Gastroesophageal sphincter (tissue), 4 donors: Measurements from ENCODE around the gene CD274. TPM values are rescaled to one million over a fixed set of nuclear protein-coding genes. Genes with fewer than 3 reads are reported as not detected.
A peak's percentile ranks its signal among the peaks of the same experiment; 100 is the strongest.

Experiments
- ATAC-seq: fragments of 150-250 bp; one replicate; pipeline ENCODE4 v1.9.1; 2016; ENCODE audit warnings: mild to moderate bottlenecking, moderate library complexity
- H3K27ac ChIP-seq, 4 donors: fragments of 200-600 bp; sonication (generic) in 3 of 4; 1 replicate in 3 of 4; 2 replicates in 1 of 4; pipeline ENCODE4 v1.5.1; 2016 to 2019
- H3K27me3 ChIP-seq: fragments of 200-600 bp; sonication (generic); one replicate; pipeline ENCODE4 v1.5.1; 2019
- H3K36me3 ChIP-seq, 2 donors: fragments of 200-600 bp; sonication (generic); one replicate each; pipeline ENCODE4 v1.5.1; 2019; ENCODE audit warnings: control low read depth in 1 of 2
- H3K4me1 ChIP-seq, 3 donors: fragments of 200-600 bp; sonication (generic); 1 replicate in 2 of 3; 2 replicates in 1 of 3; pipeline ENCODE4 v1.5.1; 2016 to 2019; ENCODE audit warnings: control low read depth in 2 of 3
- H3K4me3 ChIP-seq, 2 donors: fragments of 200-600 bp; sonication (generic); one replicate each; pipeline ENCODE4 v1.5.1; 2019; ENCODE audit warnings: mild to moderate bottlenecking in 1 of 2, moderate library complexity in 1 of 2
- H3K9me3 ChIP-seq, 3 donors: fragments of 200-600 bp; sonication (generic); one replicate each; pipeline ENCODE4 v1.5.1; 2017 to 2019; ENCODE audit warnings: control low read depth in 2 of 3
- EP300 ChIP-seq: sonication (generic); formaldehyde crosslinking; IDR thresholded peaks from one replicate; pipeline ENCODE4 v1.6.1; 2017; ENCODE audit warnings: antibody characterized with exemption, mild to moderate bottlenecking
- POLR2A ChIP-seq, 2 donors: fragments of 450-650 bp; IDR thresholded peaks; one replicate each; pipeline ENCODE4 v1.6.1; 2017; ENCODE audit warnings: antibody characterized with exemption in 2 of 2, mild to moderate bottlenecking in 2 of 2, moderate library complexity in 1 of 2
- POLR2AphosphoS5 ChIP-seq: sonication (generic); formaldehyde crosslinking; IDR thresholded peaks from one replicate; pipeline ENCODE4 v1.6.1; 2017; ENCODE audit warnings: antibody characterized with exemption
- WGBS, 2 donors: methylation state at CpG; one replicate each; pipeline ENCODE4 v1.1.5; 2018; ENCODE audit warnings: low coverage in 1 of 2; 5-methylcytosine and 5-hydroxymethylcytosine counted together
- total RNA-seq, 4 donors: library from RNA; depleted of rRNA; stranded (reverse); fragments of >200 nt; gene quantifications; one replicate each; pipeline ENCODE4 v1.1.0, GENCODE V29; 2016
- TF ChIP-seq, protein P1 (sequence below), 4 experiments: fragments of 200-600 bp in 2 of 4; fragments of 450-650 bp in 2 of 4; sonication (generic) in 1 of 4; IDR thresholded peaks; one replicate each; pipeline ENCODE4 v1.5.1; 2017 to 2019; ENCODE audit warnings: antibody characterized with exemption in 4 of 4, mild to moderate bottlenecking in 2 of 4, moderate library complexity in 2 of 4

CD274 gene
- 1 to 10 TPM in 3 of 4 donors, under 1 TPM in 1; 0.73 to 3.6 (median 2.7) TPM for total RNA-seq

DNA sequence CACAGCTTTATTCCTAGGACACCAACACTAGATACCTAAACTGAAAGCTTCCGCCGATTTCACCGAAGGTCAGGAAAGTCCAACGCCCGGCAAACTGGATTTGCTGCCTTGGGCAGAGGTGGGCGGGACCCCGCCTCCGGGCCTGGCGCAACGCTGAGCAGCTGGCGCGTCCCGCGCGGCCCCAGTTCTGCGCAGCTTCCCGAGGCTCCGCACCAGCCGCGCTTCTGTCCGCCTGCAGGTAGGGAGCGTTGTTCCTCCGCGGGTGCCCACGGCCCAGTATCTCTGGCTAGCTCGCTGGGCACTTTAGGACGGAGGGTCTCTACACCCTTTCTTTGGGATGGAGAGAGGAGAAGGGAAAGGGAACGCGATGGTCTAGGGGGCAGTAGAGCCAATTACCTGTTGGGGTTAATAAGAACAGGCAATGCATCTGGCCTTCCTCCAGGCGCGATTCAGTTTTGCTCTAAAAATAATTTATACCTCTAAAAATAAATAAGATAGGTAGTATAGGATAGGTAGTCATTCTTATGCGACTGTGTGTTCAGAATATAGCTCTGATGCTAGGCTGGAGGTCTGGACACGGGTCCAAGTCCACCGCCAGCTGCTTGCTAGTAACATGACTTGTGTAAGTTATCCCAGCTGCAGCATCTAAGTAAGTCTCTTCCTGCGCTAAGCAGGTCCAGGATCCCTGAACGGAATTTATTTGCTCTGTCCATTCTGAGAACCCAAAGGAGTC, at the start of gene CD274:
Gene CD274, plus strand, starts transcription at position 184 of the 733 bp plus-strand sequence. CDS start 5,572 bp downstream, outside the sequence.
- WGBS, 2 donors, result 3 to 4% methylated on average over 12 to 16 of the region's 36 CpGs
- Histone ChIP-seq H3K27ac (peak within 1 kb of the TSS; percentile 67 to 78 (median 78)), H3K4me1 (peaks cover 0 to 35% (median 6%) of the 10 kb centered on the region in 3 donors), H3K36me3 (no peaks in the 10 kb centered on the region), H3K4me3 (peak within 1 kb of the TSS; percentile 59 to 95), H3K9me3 (no peaks in the 10 kb centered on the region), H3K27me3 (no peaks in the 10 kb centered on the region)
- peak; percentile 99 for ATAC-seq
- TF ChIP-seq POLR2AphosphoS5 (peak; percentile 66), POLR2A (IDR thresholded peaks at IDR 0.05) (peak; percentile 16 to 23), EP300 (no peak)
- TF ChIP-seq, protein P1, sequence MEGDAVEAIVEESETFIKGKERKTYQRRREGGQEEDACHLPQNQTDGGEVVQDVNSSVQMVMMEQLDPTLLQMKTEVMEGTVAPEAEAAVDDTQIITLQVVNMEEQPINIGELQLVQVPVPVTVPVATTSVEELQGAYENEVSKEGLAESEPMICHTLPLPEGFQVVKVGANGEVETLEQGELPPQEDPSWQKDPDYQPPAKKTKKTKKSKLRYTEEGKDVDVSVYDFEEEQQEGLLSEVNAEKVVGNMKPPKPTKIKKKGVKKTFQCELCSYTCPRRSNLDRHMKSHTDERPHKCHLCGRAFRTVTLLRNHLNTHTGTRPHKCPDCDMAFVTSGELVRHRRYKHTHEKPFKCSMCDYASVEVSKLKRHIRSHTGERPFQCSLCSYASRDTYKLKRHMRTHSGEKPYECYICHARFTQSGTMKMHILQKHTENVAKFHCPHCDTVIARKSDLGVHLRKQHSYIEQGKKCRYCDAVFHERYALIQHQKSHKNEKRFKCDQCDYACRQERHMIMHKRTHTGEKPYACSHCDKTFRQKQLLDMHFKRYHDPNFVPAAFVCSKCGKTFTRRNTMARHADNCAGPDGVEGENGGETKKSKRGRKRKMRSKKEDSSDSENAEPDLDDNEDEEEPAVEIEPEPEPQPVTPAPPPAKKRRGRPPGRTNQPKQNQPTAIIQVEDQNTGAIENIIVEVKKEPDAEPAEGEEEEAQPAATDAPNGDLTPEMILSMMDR (IDR thresholded peaks at IDR 0.05), result peak; percentile 36 to 89 (median 70)

- no peak overlapping the region for H3K27ac ChIP-seq
- H3K4me1 ChIP-seq, result no peaks in the 10 kb centered on the region
- H3K9me3 ChIP-seq, result peaks cover 0 to 9% (median 0%) of the 10 kb centered on the region in 3 donors
- H3K27me3 ChIP-seq, result no peaks in the 10 kb centered on the region
- H3K36me3 ChIP-seq, result no peaks in the 10 kb centered on the region
- no peak for ATAC-seq
- H3K4me3 ChIP-seq, result no peak overlapping the region
- TF ChIP-seq POLR2AphosphoS5 (no peak), EP300 (no peak), POLR2A (IDR thresholded peaks at IDR 0.05) (no peak)
- TF ChIP-seq, protein P1 (IDR thresholded peaks at IDR 0.05), result no peak
These were observed 48.1 kb upstream of the CD274 start for GRCh38 chr9:5402217-5402616.

- H3K9me3 ChIP-seq, result peaks cover 0 to 31% (median 0%) of the 10 kb centered on the region in 3 donors
These were observed 41.7 kb upstream of the CD274 start for GRCh38 chr9:5408596-5408995.

DNA sequence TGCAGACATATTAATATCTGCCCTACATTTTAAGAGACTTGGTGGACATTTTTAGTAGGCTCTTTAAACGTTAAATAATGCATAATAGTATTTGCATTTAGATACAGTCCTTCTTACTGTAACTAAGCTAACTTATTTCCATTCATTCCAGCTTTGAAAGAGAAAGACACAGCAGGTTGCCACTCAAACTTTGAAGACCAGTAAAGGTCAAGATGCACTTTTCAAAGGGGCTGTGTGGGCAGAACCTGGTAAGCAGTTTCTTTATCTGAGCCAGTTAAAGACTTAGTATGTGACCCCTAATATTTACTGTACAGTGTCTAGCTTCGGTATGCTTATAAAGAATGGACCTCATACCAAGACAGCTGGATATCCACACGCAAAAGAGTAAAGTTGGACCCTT, 33.4 kb upstream of the CD274 start:
- Histone ChIP-seq H3K27me3 (no peaks in the 10 kb centered on the region), H3K4me1 (no peaks in the 10 kb centered on the region), H3K27ac (no peak overlapping the region), H3K36me3 (peaks cover 0 to 15% of the 10 kb centered on the region in 2 donors), H3K9me3 (no peaks in the 10 kb centered on the region), H3K4me3 (no peak overlapping the region)
- ATAC-seq, result no peak
- TF ChIP-seq POLR2AphosphoS5 (no peak), EP300 (no peak), POLR2A (IDR thresholded peaks at IDR 0.05) (no peak)
- TF ChIP-seq, protein P1 (IDR thresholded peaks at IDR 0.05), result no peak
- 68 to 72% methylated on average over 3 of the region's 3 CpGs for WGBS, 2 donors

More at GRCh38 chr9:5408596-5408995, 41.7 kb upstream of the CD274 start:
- H3K27ac ChIP-seq, result no peak overlapping the region
- TF ChIP-seq, protein P1 (IDR thresholded peaks at IDR 0.05), result no peak
- TF ChIP-seq EP300 (no peak), POLR2AphosphoS5 (no peak), POLR2A (IDR thresholded peaks at IDR 0.05) (no peak)
- no peak for ATAC-seq
- no CpG with 5 or more reads among the region's 1 CpG for whole genome bisulfite sequencing, 2 donors
- H3K36me3 ChIP-seq, result peaks cover 0 to 15% of the 10 kb centered on the region in 2 donors
- no peaks in the 10 kb centered on the region for H3K4me1 ChIP-seq
- no peaks in the 10 kb centered on the region for H3K27me3 ChIP-seq
- H3K4me3 ChIP-seq, result no peak overlapping the region

GRCh38 chr9:5418481-5418880, 31.9 kb upstream of the CD274 start:
- H3K36me3 ChIP-seq, result peaks cover 0 to 15% of the 10 kb centered on the region in 2 donors

More at GRCh38 chr9:5418481-5418880, 31.9 kb upstream of the CD274 start:
- ATAC-seq, result no peak
- WGBS, 2 donors, result no CpG with 5 or more reads among the region's 20 CpGs
- no peak overlapping the region for H3K4me3 ChIP-seq
- TF ChIP-seq, protein P1 (IDR thresholded peaks at IDR 0.05), result no peak
- no peak for TF ChIP-seq EP300
- TF ChIP-seq POLR2A (IDR thresholded peaks at IDR 0.05), result no peak
- no peaks in the 10 kb centered on the region for H3K4me1 ChIP-seq
- no peak overlapping the region for H3K27ac ChIP-seq
- no peaks in the 10 kb centered on the region for H3K27me3 ChIP-seq
- H3K9me3 ChIP-seq, result no peaks in the 10 kb centered on the region
